Activated CD8-positive, alpha-beta T cell treated with anti-CD3 and anti-CD28 coated beads for 36 hours (primary cell): ENCODE measurements around the gene STAT5A. TPM values are rescaled to one million over a fixed set of nuclear protein-coding genes. Genes with fewer than 3 reads are reported as not detected.
A peak's percentile ranks its signal among the peaks of the same experiment; 100 is the strongest.

Source experiments
- ATAC-seq: fragments of 200-7000 bp; cut with Tn5 transposase; one replicate; pipeline ENCODE4 v1.10.0; 2021; ENCODE audit warnings: mild to moderate bottlenecking, moderate library complexity
- CTCF ChIA-PET: fragments of 350-600 bp; sonication (Branson Sonifier 250); formaldehyde crosslinking; loops from one replicate; lab custom pipeline; 2021; ENCODE audit warnings: antibody characterized with exemption; lab: Charles Lee
- POLR2A ChIA-PET: fragments of 350-600 bp; sonication (Branson Sonifier 250); formaldehyde crosslinking; loops from one replicate; lab custom pipeline; 2021; ENCODE audit warnings: antibody characterized with exemption; lab: Charles Lee
- DNase-seq: peaks from one replicate; pipeline ENCODE4 v3.0.0-alpha.2; 2020
- H3K27ac Mint-ChIP-seq: one replicate; pipeline ENCODE4 v1.8.0; 2021; ENCODE audit warnings: mild to moderate bottlenecking, mixed read lengths
- H3K27me3 Mint-ChIP-seq: one replicate; pipeline ENCODE4 v1.8.0; 2021; ENCODE audit warnings: mixed read lengths
- H3K36me3 Mint-ChIP-seq: one replicate; pipeline ENCODE4 v1.8.0; 2021; ENCODE audit warnings: low read depth, mixed read lengths
- H3K4me1 Mint-ChIP-seq: one replicate; pipeline ENCODE4 v1.8.0; 2021; ENCODE audit warnings: low read depth, mixed read lengths
- H3K4me3 Mint-ChIP-seq: one replicate; pipeline ENCODE4 v1.8.0; 2021; ENCODE audit warnings: mild to moderate bottlenecking, moderate library complexity, mixed read lengths
- H3K9me3 Mint-ChIP-seq: one replicate; pipeline ENCODE4 v1.8.0; 2021; ENCODE audit warnings: mixed read lengths
- CTCF ChIP-seq: fragments of 200-600 bp; IDR thresholded peaks from one replicate; pipeline ENCODE4 v1.8.0; 2022; ENCODE audit warnings: antibody characterized with exemption, mild to moderate bottlenecking
- intact Hi-C: fragments of 100-400 bp; cut with micrococcal nuclease; formaldehyde crosslinking; loops from one replicate; pipeline ENCODE4 v1.10.0; 2022
- total RNA-seq, 2 experiments: library from RNA; stranded (reverse); gene quantifications; one replicate each; pipeline ENCODE4 v1.2.3, GENCODE V29; 2021

The STAT5A gene
- total RNA-seq, 2 experiments from 2014 or later, result 163 to 190 TPM

- Mint-ChIP-seq H3K4me1 (peaks cover 76% of the 10 kb centered on the region), H3K27me3 (no peaks in the 10 kb centered on the region), H3K9me3 (no peaks in the 10 kb centered on the region), H3K27ac (peak overlapping the region; percentile 87), H3K4me3 (peak overlapping the region; percentile 5), H3K36me3 (peaks cover 76% of the 10 kb centered on the region)
- DNase-seq (peak; percentile 55), ATAC-seq (no peak)
- CTCF ChIA-PET, result interaction anchor here (1.0 to 1.4 kb wide), 3 partner anchors 16 to 189 kb away, joined by 3 to 4 read pairs (median 3); no protein-coding TSS in a partner anchor
- intact Hi-C loops, result no loop called here
- POLR2A ChIA-PET, result interaction anchor here (0.7 to 2.4 kb wide), 3 partner anchors 35 to 47 kb away, joined by 3 to 14 read pairs (median 3); no protein-coding TSS in a partner anchor
- TF ChIP-seq CTCF, result no peak
Measured at GRCh38 chr17:42338427-42338985, 50.2 kb downstream of the STAT5A start.

- no peak for TF ChIP-seq CTCF
- Mint-ChIP-seq H3K27me3 (no peaks in the 10 kb centered on the region), H3K4me1 (peaks cover 76% of the 10 kb centered on the region), H3K9me3 (no peaks in the 10 kb centered on the region), H3K36me3 (peaks cover 76% of the 10 kb centered on the region), H3K4me3 (no peak overlapping the region), H3K27ac (peak overlapping the region; percentile 83)
- ChIA-PET POLR2A (interaction anchor here (0.7 to 2.4 kb wide), 5 partner anchors 26 to 64 kb away, joined by 3 to 16 read pairs (median 6); no protein-coding TSS in a partner anchor), CTCF (interaction anchor here (1.0 to 2.7 kb wide), 7 partner anchors 15 to 188 kb away, joined by 3 to 14 read pairs (median 4); partner anchors contain the start of gene STAT3)
- no peak for ATAC-seq
- intact Hi-C loops, result no loop called here
- no peak for DNase-seq
Measured at GRCh38 chr17:42339221-42339620, 50.9 kb downstream of the STAT5A start.

- Mint-ChIP-seq H3K9me3 (no peaks in the 10 kb centered on the region), H3K27ac (peak overlapping the region; percentile 98), H3K4me3 (peak overlapping the region; percentile 55), H3K36me3 (peaks cover 71% of the 10 kb centered on the region), H3K27me3 (no peaks in the 10 kb centered on the region), H3K4me1 (peaks cover 62% of the 10 kb centered on the region)
- no peak for TF ChIP-seq CTCF
- CTCF ChIA-PET, result interaction anchor here (0.7 to 2.7 kb wide), 12 partner anchors 10 to 186 kb away, joined by 3 to 14 read pairs (median 6); partner anchors contain the start of genes KCNH4 and STAT3
- intact Hi-C loops, result loop anchor here (5.0 kb wide), 1 partner anchor 47 kb away; the partner anchor contains the start of gene STAT3
- peak; percentile 72 for DNase-seq
- peak; percentile 50 for ATAC-seq
- POLR2A ChIA-PET, result interaction anchor here (0.8 to 2.4 kb wide), 11 partner anchors 8 to 65 kb away, joined by 3 to 17 read pairs (median 5); partner anchors contain the start of gene STAT3
Measured at GRCh38 chr17:42340691-42341127, 52.4 kb downstream of the STAT5A start.

GRCh38 chr17:42341568-42341967 is 53.3 kb downstream of the STAT5A start:
- DNase-seq, result no peak
- TF ChIP-seq CTCF, result no peak
- Mint-ChIP-seq H3K27ac (peak overlapping the region; percentile 98), H3K36me3 (peaks cover 72% of the 10 kb centered on the region), H3K4me1 (peaks cover 59% of the 10 kb centered on the region), H3K4me3 (peak overlapping the region; percentile 55), H3K9me3 (no peaks in the 10 kb centered on the region), H3K27me3 (no peaks in the 10 kb centered on the region)
- ATAC-seq, result no peak
- CTCF ChIA-PET, result interaction anchor here (0.8 to 2.7 kb wide), 5 partner anchors 9 to 29 kb away, joined by 3 to 14 read pairs (median 7); no protein-coding TSS in a partner anchor
- intact Hi-C loops, result loop anchor here (5.0 kb wide), 1 partner anchor 46 kb away; the partner anchor contains the start of gene STAT3
- POLR2A ChIA-PET, result interaction anchor here (0.5 to 2.4 kb wide), 9 partner anchors 9 to 93 kb away, joined by 3 to 17 read pairs (median 4); partner anchors contain the start of gene STAT3
